CD4-positive, alpha-beta T cell treated with Interleukin-6 at 100 ng/mL for 8 hours (primary cell): ENCODE measurements around the gene IGF2.

ENCODE experiments used
- DNase-seq: peaks from one replicate; pipeline ENCODE4 v3.0.0-alpha.2; 2020; ENCODE audit warnings: mixed read lengths, low spot score

Gene IGF2

GRCh38 chr11:2169626-2170570 lies 30.7 kb upstream of the IGF2 start:
- DNase-seq: no peak

- no peak for DNase-seq
Observed at GRCh38 chr11:2169005-2169378, 29.8 kb upstream of the IGF2 start.

- no peak for DNase-seq
Observed at GRCh38 chr11:2168286-2169004, 29.3 kb upstream of the IGF2 start.

GRCh38 chr11:2167141-2168045 lies 28.2 kb upstream of the IGF2 start:
- no peak for DNase-seq

GRCh38 chr11:2166091-2166851 lies 27.1 kb upstream of the IGF2 start:
- peak; percentile 12 for DNase-seq

GRCh38 chr11:2165571-2165970 lies 26.4 kb upstream of the IGF2 start:
- DNase-seq: no peak

DNA sequence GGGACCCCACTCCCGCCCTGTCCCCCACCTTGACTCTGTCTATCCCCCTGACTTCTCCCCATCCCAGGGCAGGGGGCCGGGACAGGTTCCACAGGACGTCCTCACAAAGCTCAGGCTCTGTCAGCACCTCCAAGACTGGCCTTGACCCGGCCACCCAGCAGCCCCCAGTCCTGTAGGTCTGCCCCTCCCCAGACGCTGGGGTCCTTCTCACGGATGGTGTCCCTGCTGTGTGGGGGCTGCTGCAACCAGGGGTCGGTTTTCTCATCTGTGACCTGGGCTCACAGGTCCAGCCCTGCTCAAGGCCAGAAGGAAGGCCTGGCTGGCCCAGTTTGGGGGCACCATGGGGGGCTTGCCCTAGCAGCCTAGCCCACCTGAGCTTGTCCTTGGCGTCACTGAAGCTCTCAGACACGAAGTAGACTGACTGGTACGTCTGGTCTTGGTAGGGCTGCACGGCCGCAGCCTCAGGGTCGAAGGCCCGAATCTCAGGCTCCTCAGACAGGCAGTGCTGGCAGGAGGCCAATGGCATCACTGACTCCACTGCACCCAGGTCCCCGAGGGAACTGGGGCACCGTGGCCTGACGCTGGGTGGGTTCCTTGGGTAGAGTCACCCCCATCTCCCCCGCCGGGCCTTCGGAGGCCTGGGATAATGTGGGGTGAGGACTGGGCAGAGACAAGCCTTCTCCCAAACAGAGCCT lies 25.8 kb upstream of the IGF2 start:
- DNase-seq: no peak

DNA sequence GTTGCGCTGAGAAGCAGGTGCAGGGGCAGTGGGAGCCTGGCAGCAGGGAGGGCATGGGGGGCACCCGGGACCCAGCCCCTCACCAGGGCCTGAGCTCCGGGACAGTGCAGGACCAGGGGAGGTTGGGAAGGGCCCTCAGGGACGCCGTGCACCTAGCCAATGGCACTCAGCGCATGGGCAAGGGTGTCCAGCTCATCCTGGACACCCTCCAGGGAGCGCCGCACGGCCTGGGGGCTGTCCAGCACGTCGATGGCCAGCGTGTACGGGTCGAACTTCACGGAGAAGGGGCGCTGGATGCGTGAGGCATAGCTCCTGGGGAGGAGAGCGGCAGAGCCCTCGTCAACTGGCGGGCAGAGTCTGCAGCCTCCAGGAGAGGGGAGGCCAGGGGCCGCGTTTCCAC lies 24.9 kb upstream of the IGF2 start:
- no peak for DNase-seq

DNA sequence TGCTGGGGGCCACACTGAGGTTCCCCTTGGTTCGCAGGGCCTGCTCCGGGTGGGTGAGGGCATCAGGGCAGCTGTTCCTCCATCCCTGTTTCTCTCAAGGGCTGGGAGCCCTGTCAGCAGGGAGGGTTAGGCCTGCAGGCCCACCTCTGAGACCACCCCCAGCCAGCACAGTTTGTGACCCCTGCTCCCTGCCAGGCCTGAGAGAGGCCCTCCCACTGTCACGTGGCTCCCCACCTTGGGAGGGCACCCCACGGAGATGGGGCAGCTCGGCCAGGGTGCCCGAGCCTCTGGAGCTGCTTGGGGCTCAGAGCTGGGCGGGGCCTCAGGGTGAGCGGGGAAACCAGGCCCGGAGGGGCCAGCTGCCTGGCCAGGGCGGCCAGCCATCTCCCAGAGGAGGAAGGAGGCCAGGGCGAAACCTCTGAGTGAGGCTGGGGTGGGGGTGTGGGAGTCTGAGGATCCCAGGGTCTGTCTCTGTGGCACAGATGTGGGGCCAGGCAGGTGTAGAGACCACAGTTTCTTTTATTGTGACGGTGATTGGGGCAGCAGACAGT lies 24.3 kb upstream of the IGF2 start:
- no peak for DNase-seq

DNA sequence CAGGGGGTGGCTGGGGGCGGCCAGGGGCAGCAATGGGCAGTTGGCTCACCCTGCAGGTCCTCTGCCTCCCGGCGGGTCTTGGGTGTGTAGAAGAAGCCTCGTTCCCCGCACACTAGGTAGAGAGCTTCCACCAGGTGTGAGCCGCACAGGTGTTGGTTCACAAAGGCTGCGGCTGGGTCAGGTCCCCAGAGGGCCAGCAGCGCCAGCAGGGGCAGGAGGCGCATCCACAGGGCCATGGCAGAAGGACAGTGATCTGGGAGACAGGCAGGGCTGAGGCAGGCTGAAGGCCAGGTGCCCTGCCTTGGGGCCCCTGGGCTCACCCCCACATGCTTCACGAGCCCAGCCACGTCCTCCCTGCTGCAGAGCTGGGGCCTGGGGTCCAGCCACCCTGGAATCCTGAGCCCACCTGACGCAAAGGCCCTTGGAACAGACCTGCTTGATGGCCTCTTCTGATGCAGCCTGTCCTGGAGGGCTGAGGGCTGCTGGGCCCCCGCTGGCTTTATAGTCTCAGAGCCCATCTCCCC lies 21.6 kb upstream of the IGF2 start, which contains the start of gene INS:
Gene INS (minus strand): TSS at position 474 of the 524 bp plus-strand sequence. CDS start 238 bp downstream, at position 236.
- DNase-seq: no peak

DNA sequence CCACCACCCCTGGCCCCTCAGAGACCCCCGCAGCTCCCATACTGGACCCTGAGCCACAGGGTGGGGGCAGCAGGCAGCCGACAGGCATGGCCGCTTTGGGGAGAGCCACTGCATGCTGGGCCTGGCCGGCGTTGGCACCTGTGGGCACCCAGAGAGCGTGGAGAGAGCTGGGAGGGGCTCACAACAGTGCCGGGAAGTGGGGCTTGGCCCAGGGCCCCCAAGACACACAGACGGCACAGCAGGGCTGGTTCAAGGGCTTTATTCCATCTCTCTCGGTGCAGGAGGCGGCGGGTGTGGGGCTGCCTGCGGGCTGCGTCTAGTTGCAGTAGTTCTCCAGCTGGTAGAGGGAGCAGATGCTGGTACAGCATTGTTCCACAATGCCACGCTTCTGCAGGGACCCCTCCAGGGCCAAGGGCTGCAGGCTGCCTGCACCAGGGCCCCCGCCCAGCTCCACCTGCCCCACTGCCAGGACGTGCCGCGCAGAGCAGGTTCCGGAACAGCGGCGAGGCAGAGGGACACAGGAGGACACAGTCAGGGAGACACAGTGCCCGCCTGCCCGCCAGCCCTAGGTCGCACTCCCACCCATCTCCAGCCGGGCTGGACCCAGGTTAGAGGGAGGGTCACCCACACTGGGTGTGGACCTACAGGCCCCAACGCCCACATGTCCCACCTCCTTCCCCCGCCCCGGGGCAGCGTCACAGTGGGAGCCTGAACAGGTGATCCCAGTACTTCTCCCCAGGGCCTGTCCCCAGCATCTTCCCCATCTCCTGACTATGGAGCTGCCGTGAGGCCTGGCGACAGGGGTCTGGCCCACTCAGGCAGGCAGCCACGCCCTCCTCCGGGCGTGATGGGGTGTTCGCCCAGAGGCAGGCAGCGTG lies 20.6 kb upstream of the IGF2 start:
- DNase-seq: no peak

DNA sequence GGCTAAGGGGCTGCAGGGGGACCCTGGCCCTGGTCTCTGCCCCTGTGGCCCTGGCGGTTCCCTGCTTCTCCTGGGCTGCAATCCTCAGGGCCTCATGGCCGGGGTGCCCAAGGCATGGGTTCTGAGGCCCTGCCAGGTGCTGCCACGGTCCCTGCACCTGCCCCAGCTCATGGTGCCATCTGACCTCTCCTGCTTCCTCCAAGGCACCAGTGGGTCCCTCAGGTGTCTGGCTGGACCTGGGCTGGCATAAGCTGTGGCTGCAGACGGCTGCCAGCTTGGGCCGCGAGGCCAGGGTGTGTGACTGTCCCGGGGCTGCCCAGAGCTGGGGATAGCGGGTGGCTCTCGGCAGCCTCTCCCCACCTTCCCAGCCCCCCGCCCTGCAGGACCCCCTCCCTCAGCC lies 19.8 kb upstream of the IGF2 start:
- no peak for DNase-seq

DNA sequence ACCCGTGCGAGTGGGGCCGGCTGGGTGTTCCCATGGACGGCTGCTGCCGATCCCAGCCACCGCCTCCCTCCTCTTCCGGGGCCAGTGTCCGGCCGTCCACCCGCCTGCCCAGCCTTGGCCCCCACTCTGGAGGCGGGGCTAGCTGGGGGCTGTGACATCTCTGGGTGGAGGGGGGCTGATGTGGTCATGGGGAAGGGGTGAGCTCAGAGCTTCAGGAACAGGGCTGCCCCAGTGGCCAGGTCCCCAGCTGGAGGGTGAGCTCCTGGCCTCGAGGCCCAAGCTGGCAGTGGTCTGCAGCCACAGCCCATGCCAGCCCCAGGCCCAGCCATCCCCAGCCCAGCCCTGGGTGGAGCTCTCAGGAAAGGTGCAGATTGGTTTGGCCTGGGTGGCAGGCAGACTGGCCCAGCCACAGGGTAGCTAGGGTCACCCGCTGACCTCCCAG lies 19.1 kb upstream of the IGF2 start:
- DNase-seq: no peak

DNA sequence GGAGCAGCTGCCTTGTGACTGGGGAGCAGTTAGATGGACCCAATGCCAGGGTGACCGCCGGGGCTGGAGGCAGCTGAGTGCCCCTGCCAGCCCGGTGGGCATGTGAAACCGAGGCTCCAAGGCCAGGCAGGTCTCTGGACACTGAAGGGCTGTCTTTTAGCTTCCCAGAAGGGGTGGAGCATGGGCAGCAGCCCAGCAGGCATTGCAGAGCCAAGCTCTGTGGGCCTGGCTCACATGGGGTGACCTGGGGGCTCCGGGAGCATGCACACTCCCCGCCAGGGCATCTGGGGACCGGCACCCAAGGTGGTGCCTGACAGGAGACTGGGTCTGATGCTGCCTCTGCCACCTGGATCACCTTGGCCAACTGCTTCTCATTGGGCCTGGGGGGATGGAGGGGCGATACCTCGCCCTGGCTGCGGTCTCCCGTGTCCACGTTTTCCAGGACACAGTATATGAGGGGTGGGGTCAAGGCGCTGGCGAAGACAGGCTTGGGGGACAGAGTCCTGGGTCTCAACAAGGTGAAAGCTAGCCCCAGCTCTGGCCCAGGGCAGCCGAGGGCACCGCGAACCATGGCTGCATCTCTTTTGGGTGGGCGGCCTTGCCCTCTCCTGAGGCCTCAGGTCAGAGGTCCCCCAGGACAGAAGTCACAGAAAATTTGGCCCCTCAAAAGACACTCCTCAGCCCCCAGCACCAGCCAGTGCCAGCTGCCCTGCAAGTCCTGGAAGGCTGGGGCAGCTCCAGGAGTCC lies 18.3 kb upstream of the IGF2 start:
- no peak for DNase-seq

GRCh38 chr11:2156416-2157182 lies 17.4 kb upstream of the IGF2 start:
- peak; percentile 26 for DNase-seq

GRCh38 chr11:2155511-2155910 lies 16.3 kb upstream of the IGF2 start:
- no peak for DNase-seq

DNA sequence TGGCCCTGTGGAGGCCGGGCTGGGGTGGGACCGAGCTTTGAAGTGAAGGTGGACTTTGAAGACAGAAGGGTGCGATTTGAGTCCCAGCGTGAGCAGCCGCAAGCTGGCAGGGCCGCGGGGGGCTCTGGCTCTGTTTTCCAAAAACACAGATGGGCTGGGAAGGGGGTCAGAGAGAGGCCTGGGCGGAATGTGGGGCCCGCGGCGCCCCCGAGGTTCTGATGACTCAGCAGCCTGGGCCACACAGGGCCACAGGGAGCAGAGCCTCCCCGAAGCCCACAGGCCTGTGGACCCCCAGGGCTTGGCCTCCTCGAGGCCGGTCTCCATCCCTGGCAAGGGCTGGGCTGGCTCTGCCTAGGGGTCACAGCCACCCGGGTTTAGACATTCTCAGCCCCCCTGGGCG lies 15.7 kb upstream of the IGF2 start:
- no peak for DNase-seq

DNA sequence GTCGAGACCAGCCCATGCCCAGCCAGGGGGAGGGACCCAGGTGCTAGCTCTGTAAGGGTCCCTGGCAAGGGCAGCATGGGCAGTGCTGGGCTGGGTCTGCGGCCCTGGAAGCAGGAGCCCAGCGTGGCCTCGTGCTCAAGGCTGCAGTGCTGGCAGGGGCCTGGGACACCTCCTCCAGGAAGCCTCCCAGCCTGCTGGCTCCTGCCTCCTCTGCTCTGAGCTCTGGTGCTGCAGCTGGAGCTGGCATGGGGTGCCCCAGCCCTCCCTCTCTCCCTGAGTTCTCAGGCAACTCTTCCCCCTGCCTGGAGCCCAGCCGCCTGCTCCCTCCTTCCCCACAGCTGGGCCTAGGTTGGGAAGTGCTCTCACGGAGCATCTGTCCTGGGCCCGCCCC lies 15.0 kb upstream of the IGF2 start:
- no peak for DNase-seq
